MCF 10A (cell line): ENCODE data around the gene CBX3. TPM values are rescaled to one million over a fixed set of nuclear protein-coding genes. Genes with fewer than 3 reads are reported as not detected.
A peak's percentile ranks its signal among the peaks of the same experiment; 100 is the strongest.

Experiments
- BruUV-seq: library from RNA; stranded (reverse); fragments of 400-500 nt; replicated peaks from 2 replicates; lab custom pipeline; 2021; lab: Mats Ljungman, UMichigan
- CTCF ChIA-PET: fragments of 300-600 bp; sonication (Branson Sonifier 250); formaldehyde crosslinking; extraction: SDS; loops from one replicate; lab custom pipeline; 2021; ENCODE audit warnings: antibody characterized with exemption, inconsistent platforms; lab: Yijun Ruan, JAX
- POLR2A ChIA-PET: fragments of 300-600, 350-650 bp; sonication (Branson Sonifier 250); formaldehyde crosslinking; extraction: SDS; loops from one replicate; lab custom pipeline; 2020; ENCODE audit warnings: antibody characterized with exemption, inconsistent platforms; lab: Yijun Ruan, JAX
- DNase-seq: peaks from one replicate; pipeline ENCODE4 v3.0.0-alpha.2; 2018; ENCODE audit not compliant: unreplicated experiment
- H3K27ac Mint-ChIP-seq: one replicate; pipeline ENCODE4 v1.8.0; 2022; ENCODE audit warnings: mild to moderate bottlenecking, low read depth, mixed read lengths; ENCODE audit not compliant: unreplicated experiment
- H3K27me3 Mint-ChIP-seq: one replicate; pipeline ENCODE4 v1.8.0; 2022; ENCODE audit warnings: mixed read lengths; ENCODE audit not compliant: insufficient read depth, unreplicated experiment
- H3K36me3 Mint-ChIP-seq: one replicate; pipeline ENCODE4 v1.8.0; 2022; ENCODE audit warnings: mild to moderate bottlenecking, moderate library complexity, mixed read lengths; ENCODE audit not compliant: insufficient read depth, unreplicated experiment
- H3K4me1 Mint-ChIP-seq: one replicate; pipeline ENCODE4 v1.8.0; 2022; ENCODE audit warnings: mixed read lengths; ENCODE audit not compliant: insufficient read depth, unreplicated experiment
- H3K4me3 Mint-ChIP-seq: one replicate; pipeline ENCODE4 v1.8.0; 2022; ENCODE audit warnings: mild to moderate bottlenecking, moderate library complexity, mixed read lengths; ENCODE audit not compliant: unreplicated experiment
- H3K9me3 Mint-ChIP-seq: one replicate; pipeline ENCODE4 v1.8.0; 2022; ENCODE audit warnings: mixed read lengths; ENCODE audit not compliant: unreplicated experiment
- CTCF ChIP-seq: fragments of 200-600 bp; IDR thresholded peaks from one replicate; pipeline ENCODE4 v1.8.0; 2022; ENCODE audit warnings: antibody characterized with exemption, mild to moderate bottlenecking; ENCODE audit not compliant: unreplicated experiment
- intact Hi-C: fragments of 100-400 bp; cut with micrococcal nuclease; formaldehyde crosslinking; loops from 2 replicates; pipeline ENCODE4 v1.14.1; 2022
- total RNA-seq: library from RNA; stranded (reverse); gene quantifications from 2 replicates; pipeline ENCODE4 v1.2.3, GENCODE V29; 2022

Gene CBX3
- total RNA-seq, 1 experiment from 2014 or later: 171 TPM

GRCh38 chr7:26195182-26195581 is 6.4 kb upstream of the CBX3 start:
- POLR2A ChIA-PET: interaction anchor here (0.6 to 12.9 kb wide), 5 partner anchors 9 to 107 kb away, joined by 3 to 268 read pairs (median 5); no protein-coding TSS in a partner anchor
- H3K4me3 Mint-ChIP-seq: peak overlapping the region; percentile 98
- H3K27me3 Mint-ChIP-seq: no peaks in the 10 kb centered on the region
- BruUV-seq: no TSS peak
- CTCF ChIA-PET: interaction anchor here (0.6 to 4.8 kb wide), 7 partner anchors 23 to 303 kb away, joined by 3 to 43 read pairs (median 3); no protein-coding TSS in a partner anchor
- TF ChIP-seq CTCF: no peak
- intact Hi-C loops: loop anchor here (5.0 kb wide), 1 partner anchor 243 kb away; no protein-coding TSS in a partner anchor
- DNase-seq: no peak
- H3K9me3 Mint-ChIP-seq: no peaks in the 10 kb centered on the region
- H3K27ac Mint-ChIP-seq: peak overlapping the region; percentile 32
- H3K4me1 Mint-ChIP-seq: peaks cover 29% of the 10 kb centered on the region
- H3K36me3 Mint-ChIP-seq: peaks cover 100% of the 10 kb centered on the region

DNA sequence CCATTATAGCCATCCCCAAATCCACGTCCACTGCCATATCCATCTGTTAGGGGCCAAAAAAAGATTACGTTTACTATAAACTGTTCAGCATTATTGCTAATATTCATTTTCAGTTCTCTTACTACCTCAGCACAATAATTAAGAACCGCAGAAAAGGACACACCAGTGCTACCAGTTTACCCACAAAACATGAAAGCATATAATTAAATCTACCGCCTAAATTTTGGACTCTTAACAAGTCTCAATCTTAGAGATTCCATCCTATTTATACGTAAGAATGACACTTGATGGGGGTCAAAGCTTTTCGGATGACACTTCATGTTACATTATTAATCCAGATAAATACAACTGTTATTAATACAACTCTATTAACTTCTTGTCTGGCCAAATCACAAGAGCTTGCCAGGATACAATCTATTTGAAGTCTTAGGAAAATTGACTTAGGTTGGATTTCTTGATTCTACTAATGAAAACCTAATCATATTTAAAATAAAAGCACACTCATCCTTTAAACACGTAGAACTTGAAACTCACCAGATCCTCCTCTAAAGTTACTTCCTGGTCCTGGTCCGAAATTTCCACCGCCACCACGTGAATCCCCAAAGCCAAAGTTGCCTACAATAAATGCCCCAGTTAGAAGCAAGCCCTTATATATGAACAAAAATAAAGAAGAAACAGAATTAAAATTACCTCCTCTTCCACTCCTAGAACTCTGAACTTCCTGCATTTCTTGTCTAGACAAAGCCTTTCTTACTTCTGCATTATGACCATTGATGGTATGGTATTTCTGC is 5.5 kb upstream of the CBX3 start:
- POLR2A ChIA-PET: interaction anchor here (0.7 to 12.9 kb wide), 9 partner anchors 9 to 303 kb away, joined by 3 to 268 read pairs (median 4); partner anchors contain the start of gene SNX10
- Mint-ChIP-seq H3K27ac (peak overlapping the region; percentile 32), H3K36me3 (peaks cover 100% of the 10 kb centered on the region), H3K4me3 (peak overlapping the region; percentile 98), H3K4me1 (peaks cover 29% of the 10 kb centered on the region), H3K9me3 (no peaks in the 10 kb centered on the region), H3K27me3 (no peaks in the 10 kb centered on the region)
- no peak for DNase-seq
- intact Hi-C loops: loop anchor here (5.0 kb wide), 1 partner anchor 244 kb away; no protein-coding TSS in a partner anchor
- CTCF ChIA-PET: interaction anchor here (0.6 to 5.0 kb wide), 7 partner anchors 8 to 303 kb away, joined by 3 to 123 read pairs (median 12); no protein-coding TSS in a partner anchor
- no TSS peak for BruUV-seq
- no peak for TF ChIP-seq CTCF

DNA sequence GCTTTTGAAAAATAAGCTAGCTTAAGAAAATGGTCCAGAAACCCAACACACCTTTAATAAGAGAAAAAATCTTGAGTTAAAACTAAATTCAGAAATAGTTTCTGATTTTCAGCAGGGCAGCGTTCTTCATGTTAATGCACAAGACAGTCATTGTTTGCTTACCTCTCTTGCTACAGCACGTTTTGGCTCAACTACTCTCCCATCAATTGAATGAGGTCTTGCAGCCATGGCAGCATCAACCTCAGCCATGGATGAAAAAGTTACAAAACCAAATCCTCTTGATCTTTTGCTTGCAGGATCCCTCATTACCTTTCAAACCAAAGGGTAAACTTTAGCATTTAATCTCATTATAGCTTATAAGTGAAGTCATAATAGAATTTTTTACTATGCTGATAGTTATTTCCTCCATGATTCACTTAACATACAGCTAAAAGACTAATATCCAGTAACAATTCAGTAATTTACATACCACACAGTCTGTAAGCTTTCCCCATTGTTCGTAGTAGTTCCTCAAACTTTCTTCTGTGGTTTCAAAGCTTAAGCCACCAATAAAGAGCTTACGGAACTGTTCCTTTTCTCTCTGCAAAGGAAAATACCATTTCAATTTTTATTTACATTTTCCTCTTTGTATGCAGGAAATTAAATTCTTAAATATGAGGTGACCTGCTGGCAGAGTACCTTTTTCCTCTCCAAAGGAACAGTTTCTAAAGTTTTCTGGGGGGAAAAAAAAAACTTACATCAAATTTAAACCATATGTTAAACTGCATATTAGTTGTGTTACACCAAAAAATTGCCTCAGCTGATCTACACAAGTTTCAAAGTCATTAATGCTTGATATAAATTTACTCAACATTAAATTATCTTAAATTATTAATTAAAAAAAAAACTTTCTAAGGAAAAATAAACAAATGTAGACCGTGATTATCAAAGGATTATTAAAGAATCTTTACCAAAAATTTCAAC is 4.1 kb upstream of the CBX3 start:
- no TSS peak for BruUV-seq
- intact Hi-C loops: loop anchor here (1.0 to 5.0 kb wide), 5 partner anchors 87 to 305 kb away; no protein-coding TSS in a partner anchor
- Mint-ChIP-seq H3K4me3 (peak overlapping the region; percentile 98), H3K27me3 (no peaks in the 10 kb centered on the region), H3K4me1 (peaks cover 29% of the 10 kb centered on the region), H3K36me3 (peaks cover 88% of the 10 kb centered on the region), H3K9me3 (no peaks in the 10 kb centered on the region), H3K27ac (peak overlapping the region; percentile 99)
- DNase-seq: no peak
- TF ChIP-seq CTCF: no peak
- ChIA-PET POLR2A (interaction anchor here (0.7 to 12.9 kb wide), 15 partner anchors 7 to 944 kb away, joined by 3 to 268 read pairs (median 4); partner anchors contain the start of genes NFE2L3 and SNX10), CTCF (interaction anchor here (0.5 to 5.0 kb wide), 26 partner anchors 9 to 1297 kb away, joined by 3 to 123 read pairs (median 4); no protein-coding TSS in a partner anchor)
